Panc1 (cell line): ENCODE results near the gene MAP4K4. TPM values are rescaled to one million over a fixed set of nuclear protein-coding genes. Genes with fewer than 3 reads are reported as not detected.

ENCODE experiments used
- ATAC-seq: fragments of 200-7000 bp; cut with Tn5 transposase; 2 replicates; pipeline ENCODE4 v1.9.1; 2020; ENCODE audit warnings: mild to moderate bottlenecking, moderate library complexity
- BruUV-seq: library from RNA; stranded (reverse); fragments of 400-500 nt; replicated peaks from 2 replicates; lab custom pipeline; 2021; lab: Mats Ljungman, UMichigan
- CTCF ChIA-PET: fragments of 300-600 bp; sonication (Branson Sonifier 250); formaldehyde crosslinking; loops from one replicate; lab custom pipeline; 2022; ENCODE audit warnings: antibody characterized with exemption; lab: Charles Lee
- POLR2A ChIA-PET: fragments of 300-600 bp; sonication (Branson Sonifier 250); formaldehyde crosslinking; loops from one replicate; lab custom pipeline; 2022; ENCODE audit warnings: antibody characterized with exemption; lab: Charles Lee
- DNase-seq: peaks from one replicate; pipeline ENCODE4 v3.0.0-alpha.2; 2010; ENCODE audit warnings: low read depth, low spot score
- H3K27ac ChIP-seq: 2 replicates; pipeline ENCODE4 v1.5.1; 2011; ENCODE audit warnings: mild to moderate bottlenecking, low read length, inconsistent platforms
- H3K27me3 ChIP-seq: fragments of 200-500 bp; sonication (Bioruptor generic); 2 replicates; pipeline ENCODE4 v1.6.0; 2014; ENCODE audit warnings: low read length, inconsistent platforms; ENCODE audit not compliant: control insufficient read depth, insufficient read depth
- H3K36me3 ChIP-seq: fragments of 200-500 bp; sonication (Bioruptor generic); 2 replicates; pipeline ENCODE4 v1.5.1; 2014; ENCODE audit warnings: inconsistent platforms, mild to moderate bottlenecking, low read length, moderate library complexity; ENCODE audit not compliant: control insufficient read depth, insufficient read depth
- H3K4me1 ChIP-seq: 2 replicates; pipeline ENCODE4 v1.5.1; 2011; ENCODE audit warnings: inconsistent platforms, mild to moderate bottlenecking, low read length, moderate library complexity; ENCODE audit not compliant: control insufficient read depth, insufficient read depth
- H3K4me3 ChIP-seq, 2 experiments: 2 replicates each; pipeline ENCODE4 v1.5.1; 2011 to 2012; ENCODE audit warnings: low read depth in 2 of 2, low read length in 2 of 2, mild to moderate bottlenecking in 2 of 2, inconsistent platforms in 1 of 2, moderate library complexity in 1 of 2
- H3K9me3 ChIP-seq: fragments of 200-500 bp; sonication (Bioruptor generic); 2 replicates; pipeline ENCODE4 v1.5.1; 2014; ENCODE audit warnings: low read depth, mild to moderate bottlenecking, inconsistent platforms, low read length, moderate library complexity; ENCODE audit not compliant: control insufficient read depth, insufficient read depth
- CTCF ChIP-seq: fragments of 450-650 bp; IDR thresholded peaks from 2 replicates; pipeline ENCODE4 v1.5.1; 2017; ENCODE audit warnings: mild to moderate bottlenecking
- POLR2AphosphoS5 ChIP-seq: IDR thresholded peaks from 2 replicates; pipeline ENCODE4 v1.6.1; 2012; ENCODE audit warnings: mild to moderate bottlenecking, low read depth, low read length, moderate library complexity
- SIN3A ChIP-seq: IDR thresholded peaks from 2 replicates; pipeline ENCODE4 v1.6.1; 2012; ENCODE audit warnings: low read depth, mild to moderate bottlenecking, low read length, moderate library complexity, borderline replicate concordance; ENCODE audit not compliant: insufficient read depth
- TCF7L2 ChIP-seq: IDR thresholded peaks from 2 replicates; pipeline ENCODE4 v1.6.1; 2011; ENCODE audit warnings: mild to moderate bottlenecking, low read depth, low read length, inconsistent platforms
- in situ Hi-C: cut with HindIII; loops from 2 replicates; pipeline ENCODE4 v1.10.0; 2016; ENCODE audit warnings: low sequenced_read_pairs, low pct_unique_long_range_greater_than_20kb
- intact Hi-C: fragments of 100-400 bp; cut with micrococcal nuclease; formaldehyde crosslinking; loops from one replicate; pipeline ENCODE4 v1.10.0; 2022; ENCODE audit not compliant: unreplicated experiment
- total RNA-seq: library from RNA; stranded (reverse); gene quantifications from one replicate; pipeline ENCODE4 v1.2.1, GENCODE V29; 2021; ENCODE audit not compliant: unreplicated experiment
- TF ChIP-seq, protein P1 (sequence below), 2 experiments: IDR thresholded peaks; 2 replicates each; pipeline ENCODE4 v1.6.1; 2011 to 2012; ENCODE audit warnings: low read depth in 2 of 2, control low read depth in 1 of 2, low read length in 1 of 2, mild to moderate bottlenecking in 1 of 2, moderate library complexity in 1 of 2; ENCODE audit not compliant: insufficient read depth in 1 of 2

The MAP4K4 gene
- total RNA-seq, 1 experiment from 2014 or later, result 68.5 TPM

DNA sequence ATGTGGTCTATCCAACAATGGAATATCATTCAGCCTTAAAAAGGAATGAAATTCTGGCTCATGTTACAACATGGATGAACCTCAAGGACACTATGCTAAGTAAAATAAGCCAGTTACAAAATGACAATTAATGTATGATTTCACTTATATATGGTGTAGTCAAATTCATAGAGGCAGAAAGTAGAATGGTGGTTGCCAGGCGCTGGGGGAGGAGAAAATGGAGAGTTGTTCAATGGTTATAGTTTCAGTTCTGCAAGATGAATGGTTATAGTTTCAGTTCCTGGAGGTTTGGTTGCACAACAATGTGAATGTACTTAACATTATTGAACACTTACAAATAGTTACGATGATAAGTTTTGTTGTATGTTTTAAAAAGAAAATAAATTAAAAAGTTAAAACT lies 215.0 kb downstream of the MAP4K4 start:
- ATAC-seq (no peak), DNase-seq (no peak)
- in situ Hi-C loops, result no loop called here
- Histone ChIP-seq H3K4me1 (no peaks in the 10 kb centered on the region), H3K4me3 (no peak overlapping the region), H3K27ac (no peak overlapping the region), H3K27me3 (peaks cover 4% of the 10 kb centered on the region; the same call in 1 of the 2 replicates), H3K9me3 (peaks cover 9% of the 10 kb centered on the region; the same call in 1 of the 2 replicates), H3K36me3 (no peaks in the 10 kb centered on the region)
- no TSS peak for BruUV-seq
- intact Hi-C loops, result no loop called here
- TF ChIP-seq TCF7L2, result no peak
- no peak for TF ChIP-seq SIN3A
- no peak for TF ChIP-seq CTCF
- TF ChIP-seq, protein P1, sequence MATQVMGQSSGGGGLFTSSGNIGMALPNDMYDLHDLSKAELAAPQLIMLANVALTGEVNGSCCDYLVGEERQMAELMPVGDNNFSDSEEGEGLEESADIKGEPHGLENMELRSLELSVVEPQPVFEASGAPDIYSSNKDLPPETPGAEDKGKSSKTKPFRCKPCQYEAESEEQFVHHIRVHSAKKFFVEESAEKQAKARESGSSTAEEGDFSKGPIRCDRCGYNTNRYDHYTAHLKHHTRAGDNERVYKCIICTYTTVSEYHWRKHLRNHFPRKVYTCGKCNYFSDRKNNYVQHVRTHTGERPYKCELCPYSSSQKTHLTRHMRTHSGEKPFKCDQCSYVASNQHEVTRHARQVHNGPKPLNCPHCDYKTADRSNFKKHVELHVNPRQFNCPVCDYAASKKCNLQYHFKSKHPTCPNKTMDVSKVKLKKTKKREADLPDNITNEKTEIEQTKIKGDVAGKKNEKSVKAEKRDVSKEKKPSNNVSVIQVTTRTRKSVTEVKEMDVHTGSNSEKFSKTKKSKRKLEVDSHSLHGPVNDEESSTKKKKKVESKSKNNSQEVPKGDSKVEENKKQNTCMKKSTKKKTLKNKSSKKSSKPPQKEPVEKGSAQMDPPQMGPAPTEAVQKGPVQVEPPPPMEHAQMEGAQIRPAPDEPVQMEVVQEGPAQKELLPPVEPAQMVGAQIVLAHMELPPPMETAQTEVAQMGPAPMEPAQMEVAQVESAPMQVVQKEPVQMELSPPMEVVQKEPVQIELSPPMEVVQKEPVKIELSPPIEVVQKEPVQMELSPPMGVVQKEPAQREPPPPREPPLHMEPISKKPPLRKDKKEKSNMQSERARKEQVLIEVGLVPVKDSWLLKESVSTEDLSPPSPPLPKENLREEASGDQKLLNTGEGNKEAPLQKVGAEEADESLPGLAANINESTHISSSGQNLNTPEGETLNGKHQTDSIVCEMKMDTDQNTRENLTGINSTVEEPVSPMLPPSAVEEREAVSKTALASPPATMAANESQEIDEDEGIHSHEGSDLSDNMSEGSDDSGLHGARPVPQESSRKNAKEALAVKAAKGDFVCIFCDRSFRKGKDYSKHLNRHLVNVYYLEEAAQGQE (IDR thresholded peaks at IDR 0.05; ENCODE audit: insufficient read depth in 1 of 2, low read depth in 2 of 2, low read length in 1 of 2), result no peak
- no peak for TF ChIP-seq POLR2AphosphoS5
- CTCF ChIA-PET, result no interaction called here
- POLR2A ChIA-PET, result no interaction called here

DNA sequence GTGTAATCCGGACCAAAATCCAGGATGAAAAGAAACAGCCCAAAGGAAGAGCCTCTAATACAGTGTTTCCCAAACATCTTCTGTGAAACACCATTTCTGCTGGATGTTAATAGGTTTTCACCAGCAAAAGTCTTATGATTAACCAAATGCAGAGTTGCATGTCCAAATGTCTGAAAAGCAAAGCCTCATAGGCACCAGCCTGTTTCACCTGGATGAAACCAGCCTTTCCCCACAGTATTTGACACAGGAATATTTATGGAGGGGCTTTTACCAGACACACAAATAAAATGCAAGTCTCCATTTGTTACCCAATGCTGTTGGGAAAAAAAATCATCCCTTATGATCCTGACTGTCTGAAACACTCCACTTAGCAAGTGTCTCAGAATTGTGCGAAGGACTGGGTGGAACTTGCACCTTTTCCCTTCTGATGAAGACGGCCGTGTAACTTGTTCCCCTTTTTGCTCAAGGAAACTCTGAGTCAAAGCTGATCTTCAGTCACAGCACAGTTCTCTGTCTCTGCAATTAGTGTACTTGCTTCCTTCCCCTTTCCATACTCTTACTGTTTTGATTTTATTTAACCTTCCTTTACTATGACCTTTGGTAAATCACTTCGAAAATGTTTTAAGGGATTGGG lies 223.9 kb downstream of the MAP4K4 start:
- DNase-seq (no peak), ATAC-seq (no peak)
- intact Hi-C loops (no loop called here), in situ Hi-C loops (no loop called here)
- TF ChIP-seq, protein P1 (IDR thresholded peaks at IDR 0.05; ENCODE audit: insufficient read depth in 1 of 2, low read depth in 2 of 2, low read length in 1 of 2), result no peak
- TF ChIP-seq CTCF, result no peak
- TF ChIP-seq SIN3A, result no peak
- no peak for TF ChIP-seq POLR2AphosphoS5
- TF ChIP-seq TCF7L2, result no peak
- ChIA-PET POLR2A (no interaction called here), CTCF (no interaction called here)
- Histone ChIP-seq H3K27me3 (no peaks in the 10 kb centered on the region; the same call in 1 of the 2 replicates), H3K4me3 (no peak overlapping the region), H3K27ac (no peak overlapping the region), H3K9me3 (0 out of 2 replicates have a peak, but pooled peaks cover 6% of the 10 kb centered on the region), H3K4me1 (no peaks in the 10 kb centered on the region), H3K36me3 (no peaks in the 10 kb centered on the region)
- no TSS peak for BruUV-seq
